GM21737 (cell line): ENCODE results near the gene CHADL.
A peak's percentile ranks its signal among the peaks of the same experiment; 100 is the strongest.
"Not testable (repeated sequence)": the region's sequence is repeated elsewhere in the genome, so short reads cannot be mapped to it uniquely, and the experiment has no call there.

ENCODE experiments used
- ATAC-seq: cut with Tn5 transposase; IDR thresholded peaks from one replicate; pipeline ENCODE4 v1.9.1; 2021; ENCODE audit warnings: mild to moderate bottlenecking, moderate library complexity; ENCODE audit not compliant: unreplicated experiment

CHADL gene

GRCh38 chr22:41240377-41241132 is at the start of gene CHADL:
TSS of gene CHADL (minus strand) at chr22:41240931. CDS start at chr22:41240881, 50 bp downstream.
- ATAC-seq, result no peak

- ATAC-seq, result no peak
These were observed 48.9 kb upstream of the CHADL start for GRCh38 chr22:41289671-41290070.

GRCh38 chr22:41288245-41288946 is 47.7 kb upstream of the CHADL start:
- no peak for ATAC-seq

- peak; percentile 22 for ATAC-seq
These were observed 45.9 kb upstream of the CHADL start for GRCh38 chr22:41286639-41287091.

- ATAC-seq, result peak; percentile 95
These were observed 45.3 kb upstream of the CHADL start, which contains the start of gene RANGAP1 for GRCh38 chr22:41285820-41286638. TSS of gene RANGAP1 (minus strand) at chr22:41286187. CDS start at chr22:41281044, 5,143 bp downstream.

GRCh38 chr22:41285441-41285819 is 44.7 kb upstream of the CHADL start:
- no peak for ATAC-seq

- ATAC-seq, result no peak
These were observed 43.7 kb upstream of the CHADL start for GRCh38 chr22:41284465-41284864.

- no peak for ATAC-seq
These were observed 40.1 kb upstream of the CHADL start for GRCh38 chr22:41280854-41281253.

GRCh38 chr22:41280065-41280464 is 39.3 kb upstream of the CHADL start:
- ATAC-seq, result no peak

- no peak for ATAC-seq
These were observed 34.1 kb upstream of the CHADL start for GRCh38 chr22:41274856-41275255.

- ATAC-seq, result no peak
These were observed 32.4 kb upstream of the CHADL start for GRCh38 chr22:41273128-41273527.

GRCh38 chr22:41271787-41272186 is 31.1 kb upstream of the CHADL start:
- no peak for ATAC-seq

GRCh38 chr22:41267958-41268357 is 27.2 kb upstream of the CHADL start:
- ATAC-seq, result no peak

GRCh38 chr22:41264408-41264941 is 23.7 kb upstream of the CHADL start:
- ATAC-seq, result no peak

GRCh38 chr22:41263704-41264103 is 23.0 kb upstream of the CHADL start:
- no peak for ATAC-seq

GRCh38 chr22:41262250-41262765 is 21.6 kb upstream of the CHADL start:
- no peak for ATAC-seq

- ATAC-seq, result no peak
These were observed 21.0 kb upstream of the CHADL start for GRCh38 chr22:41261541-41262249.

GRCh38 chr22:41260871-41261270 is 20.1 kb upstream of the CHADL start:
- ATAC-seq, result no peak

GRCh38 chr22:41259756-41260155 is 19.0 kb upstream of the CHADL start:
- not testable (repeated sequence) for ATAC-seq

- ATAC-seq, result no peak
These were observed 17.0 kb upstream of the CHADL start for GRCh38 chr22:41257696-41258095.
